WTC11 (cell line): ENCODE measurements around the gene CMTM7. TPM values are rescaled to one million over a fixed set of nuclear protein-coding genes. Genes with fewer than 3 reads are reported as not detected.

ENCODE experiments used
- ATAC-seq: fragments of 200-7000 bp; cut with Tn5 transposase; 2 replicates; pipeline ENCODE4 v1.10.0; 2021; ENCODE audit warnings: mild to moderate bottlenecking, moderate library complexity
- CTCF ChIA-PET: fragments of 300-600 bp; sonication (Branson Sonifier 250); formaldehyde crosslinking; loops from one replicate; lab custom pipeline; 2021; ENCODE audit warnings: antibody characterized with exemption; lab: Charles Lee
- POLR2A ChIA-PET: fragments of 350-600 bp; sonication (Branson Sonifier 250); formaldehyde crosslinking; loops from one replicate; lab custom pipeline; 2021; ENCODE audit warnings: antibody characterized with exemption; lab: Charles Lee
- DNase-seq: peaks from one replicate; pipeline ENCODE4 v3.0.0; 2021; ENCODE audit warnings: low spot score
- H3K27ac Mint-ChIP-seq: 2 replicates; pipeline ENCODE4 v1.8.0; 2021; ENCODE audit warnings: mixed read lengths
- H3K27me3 Mint-ChIP-seq: 2 replicates; pipeline ENCODE4 v1.8.0; 2021; ENCODE audit warnings: low read depth, mild to moderate bottlenecking, moderate library complexity, mixed read lengths
- H3K36me3 Mint-ChIP-seq: 2 replicates; pipeline ENCODE4 v1.8.0; 2021; ENCODE audit warnings: mixed read lengths
- H3K4me1 Mint-ChIP-seq: 2 replicates; pipeline ENCODE4 v1.8.0; 2022; ENCODE audit warnings: mixed read lengths
- H3K4me3 Mint-ChIP-seq: 2 replicates; pipeline ENCODE4 v1.8.0; 2021; ENCODE audit warnings: mild to moderate bottlenecking, moderate library complexity, mixed read lengths
- H3K9me3 Mint-ChIP-seq: 2 replicates; pipeline ENCODE4 v1.8.0; 2021; ENCODE audit warnings: mixed read lengths
- AFF4 ChIP-seq: sonication (generic); formaldehyde crosslinking; IDR thresholded peaks from 2 replicates; pipeline ENCODE4 v1.8.1; 2023; ENCODE audit warnings: mild to moderate bottlenecking, missing genetic modification reagents, borderline replicate concordance
- ATF6 ChIP-seq: sonication (generic); formaldehyde crosslinking; IDR thresholded peaks from 2 replicates; pipeline ENCODE4 v1.8.1; 2023; ENCODE audit warnings: mild to moderate bottlenecking, missing genetic modification reagents
- CBFB ChIP-seq: sonication (generic); formaldehyde crosslinking; IDR thresholded peaks from 2 replicates; pipeline ENCODE4 v1.8.1; 2022; ENCODE audit warnings: mild to moderate bottlenecking, low read depth, missing genetic modification reagents
- CDX4 ChIP-seq: fragments of 250-450 bp; sonication (Bioruptor Pico); IDR thresholded peaks from 2 replicates; pipeline ENCODE4 v1.9.0; 2021; ENCODE audit warnings: moderate library complexity, mild to moderate bottlenecking, inconsistent platforms, borderline replicate concordance
- CREB1 ChIP-seq: sonication (generic); formaldehyde crosslinking; IDR thresholded peaks from 2 replicates; pipeline ENCODE4 v1.8.0; 2023; ENCODE audit warnings: mild to moderate bottlenecking, missing genetic modification reagents
- E2F1 ChIP-seq: sonication (generic); formaldehyde crosslinking; IDR thresholded peaks from 2 replicates; pipeline ENCODE4 v1.8.0; 2022; ENCODE audit warnings: mild to moderate bottlenecking, missing genetic modification reagents
- FOXJ3 ChIP-seq: sonication (generic); formaldehyde crosslinking; IDR thresholded peaks from 2 replicates; pipeline ENCODE4 v1.9.0; 2021; ENCODE audit warnings: missing genetic modification reagents, mild to moderate bottlenecking, borderline replicate concordance
- FOXP1 ChIP-seq: sonication (generic); formaldehyde crosslinking; IDR thresholded peaks from 2 replicates; pipeline ENCODE4 v1.8.0; 2022; ENCODE audit warnings: missing genetic modification reagents, mild to moderate bottlenecking, moderate library complexity, borderline replicate concordance
- HMGXB4 ChIP-seq: sonication (generic); formaldehyde crosslinking; IDR thresholded peaks from 2 replicates; pipeline ENCODE4 v1.8.1; 2023; ENCODE audit warnings: mild to moderate bottlenecking, moderate library complexity, missing genetic modification reagents
- JAZF1 ChIP-seq: fragments of 250-450 bp; sonication (Bioruptor Pico); IDR thresholded peaks from 2 replicates; pipeline ENCODE4 v1.9.0; 2021; ENCODE audit warnings: moderate library complexity, mild to moderate bottlenecking, inconsistent platforms
- MYBL2 ChIP-seq: sonication (generic); formaldehyde crosslinking; IDR thresholded peaks from 2 replicates; pipeline ENCODE4 v1.8.1; 2023; ENCODE audit warnings: mild to moderate bottlenecking, moderate library complexity, missing genetic modification reagents
- NFATC4 ChIP-seq: fragments of 250-450 bp; sonication (Bioruptor Pico); IDR thresholded peaks from 2 replicates; pipeline ENCODE4 v1.9.0; 2021; ENCODE audit warnings: mild to moderate bottlenecking
- NR2C2 ChIP-seq: sonication (generic); formaldehyde crosslinking; IDR thresholded peaks from 2 replicates; pipeline ENCODE4 v1.8.0; 2022; ENCODE audit warnings: mild to moderate bottlenecking, missing genetic modification reagents
- OVOL2 ChIP-seq: fragments of 250-450 bp; sonication (Bioruptor Pico); IDR thresholded peaks from 2 replicates; pipeline ENCODE4 v1.9.0; 2021; ENCODE audit warnings: mild to moderate bottlenecking, borderline replicate concordance
- RORB ChIP-seq: fragments of 250-450 bp; sonication (Bioruptor Pico); IDR thresholded peaks from 2 replicates; pipeline ENCODE4 v1.9.0; 2021; ENCODE audit warnings: mild to moderate bottlenecking
- TEAD1 ChIP-seq: sonication (generic); formaldehyde crosslinking; IDR thresholded peaks from 2 replicates; pipeline ENCODE4 v1.8.0; 2022; ENCODE audit warnings: mild to moderate bottlenecking, missing genetic modification reagents
- ZMAT4 ChIP-seq: fragments of 250-450 bp; sonication (Bioruptor Pico); IDR thresholded peaks from 2 replicates; pipeline ENCODE4 v1.9.0; 2021; ENCODE audit warnings: mild to moderate bottlenecking
- ZNF138 ChIP-seq: sonication (generic); formaldehyde crosslinking; conservative IDR thresholded peaks from 2 replicates; pipeline ENCODE4 v1.8.1; 2022; ENCODE audit warnings: mild to moderate bottlenecking, moderate library complexity, missing genetic modification reagents
- ZNF232 ChIP-seq: sonication (generic); formaldehyde crosslinking; IDR thresholded peaks from 2 replicates; pipeline ENCODE4 v1.8.0; 2022; ENCODE audit warnings: mild to moderate bottlenecking, missing genetic modification reagents
- ZNF396 ChIP-seq: fragments of 250-450 bp; sonication (Bioruptor Pico); IDR thresholded peaks from 2 replicates; pipeline ENCODE4 v1.8.0; 2021; ENCODE audit warnings: mild to moderate bottlenecking, moderate library complexity, borderline replicate concordance
- ZNF416 ChIP-seq: fragments of 250-450 bp; sonication (Bioruptor Pico); IDR thresholded peaks from 2 replicates; pipeline ENCODE4 v1.9.0; 2021; ENCODE audit warnings: mild to moderate bottlenecking, inconsistent platforms
- ZNF425 ChIP-seq: fragments of 250-450 bp; sonication (Bioruptor Pico); conservative IDR thresholded peaks from 2 replicates; pipeline ENCODE4 v1.9.0; 2021; ENCODE audit warnings: mild to moderate bottlenecking
- ZNF512 ChIP-seq: sonication (generic); formaldehyde crosslinking; IDR thresholded peaks from 2 replicates; pipeline ENCODE4 v1.8.1; 2022; ENCODE audit warnings: missing genetic modification reagents, borderline replicate concordance
- ZNF671 ChIP-seq: fragments of 250-450 bp; sonication (Bioruptor Pico); IDR thresholded peaks from 2 replicates; pipeline ENCODE4 v1.8.0; 2021; ENCODE audit warnings: mild to moderate bottlenecking
- total RNA-seq: library from RNA; stranded (reverse); gene quantifications from 3 replicates; pipeline ENCODE4 v1.2.3, GENCODE V29; 2021

Gene CMTM7
- total RNA-seq, 1 experiment from 2014 or later = 23.4 TPM

- no peak for TF ChIP-seq ZNF232 (CRISPR knock-in tag)
- TF ChIP-seq E2F1 = no peak
- no peak for TF ChIP-seq ZNF671 (CRISPR knock-in tag)
- no peak for TF ChIP-seq NR2C2
- no peak for TF ChIP-seq ZNF416 (CRISPR knock-in tag)
- no peak for TF ChIP-seq JAZF1 (CRISPR knock-in tag)
- TF ChIP-seq CREB1 (CRISPR knock-in tag) = no peak
- no peak for TF ChIP-seq ZNF512 (CRISPR knock-in tag)
- no peak for TF ChIP-seq ATF6 (CRISPR knock-in tag)
- TF ChIP-seq ZNF425 = no peak
- TF ChIP-seq CDX4 = no peak
- no peak for TF ChIP-seq HMGXB4 (CRISPR knock-in tag)
- TF ChIP-seq ZNF138 (CRISPR knock-in tag) = no peak
- TF ChIP-seq FOXP1 (CRISPR knock-in tag) = no peak
- TF ChIP-seq NFATC4 (CRISPR knock-in tag) = no peak
- TF ChIP-seq CBFB = no peak
- TF ChIP-seq, all 79 proteins: peak for 0
- H3K27ac Mint-ChIP-seq = no peak overlapping the region
- H3K4me3 Mint-ChIP-seq = no peak overlapping the region
- CTCF ChIA-PET = interaction anchor here (1.5 to 2.7 kb wide), 2 partner anchors 16 to 77 kb away, joined by 5 to 14 read pairs; no protein-coding TSS in a partner anchor
- ATAC-seq (no peak), DNase-seq (no peak)
- peaks cover 26% of the 10 kb centered on the region for H3K4me1 Mint-ChIP-seq
- H3K9me3 Mint-ChIP-seq = no peaks in the 10 kb centered on the region
- POLR2A ChIA-PET = no interaction called here
- no peaks in the 10 kb centered on the region for H3K27me3 Mint-ChIP-seq
- H3K36me3 Mint-ChIP-seq = peaks cover 5% of the 10 kb centered on the region; the same call in 1 of the 2 replicates
Measured at GRCh38 chr3:32452009-32452408, 60.4 kb downstream of the CMTM7 start.

GRCh38 chr3:32453346-32453745, 61.7 kb downstream of the CMTM7 start:
- Mint-ChIP-seq H3K27me3 (no peaks in the 10 kb centered on the region), H3K4me3 (no peak overlapping the region), H3K9me3 (no peaks in the 10 kb centered on the region), H3K4me1 (peaks cover 24% of the 10 kb centered on the region), H3K36me3 (peaks cover 5% of the 10 kb centered on the region), H3K27ac (peak overlapping the region; percentile 70)
- POLR2A ChIA-PET = no interaction called here
- ATAC-seq (no peak), DNase-seq (no peak)
- CTCF ChIA-PET = no interaction called here
- TF ChIP-seq FOXJ3 (CRISPR knock-in tag) (no peak), OVOL2 (CRISPR knock-in tag) (no peak), ZMAT4 (CRISPR knock-in tag) (no peak), ZNF396 (CRISPR knock-in tag) (no peak), TEAD1 (CRISPR knock-in tag) (no peak), FOXP1 (CRISPR knock-in tag) (no peak), AFF4 (CRISPR knock-in tag) (no peak), RORB (CRISPR knock-in tag) (no peak), MYBL2 (CRISPR knock-in tag) (no peak)
